ENCODE results near the gene CFAP61. TPM values are rescaled to one million over a fixed set of nuclear protein-coding genes. Genes with fewer than 3 reads are reported as not detected.

Gene CFAP61
- total and polyA plus RNA-seq, 9 of the 15 experiments (the other 6 are each of a cell fraction or from before 2014, with no cell fraction given), result 0.11 TPM; not detected in 8

DNA sequence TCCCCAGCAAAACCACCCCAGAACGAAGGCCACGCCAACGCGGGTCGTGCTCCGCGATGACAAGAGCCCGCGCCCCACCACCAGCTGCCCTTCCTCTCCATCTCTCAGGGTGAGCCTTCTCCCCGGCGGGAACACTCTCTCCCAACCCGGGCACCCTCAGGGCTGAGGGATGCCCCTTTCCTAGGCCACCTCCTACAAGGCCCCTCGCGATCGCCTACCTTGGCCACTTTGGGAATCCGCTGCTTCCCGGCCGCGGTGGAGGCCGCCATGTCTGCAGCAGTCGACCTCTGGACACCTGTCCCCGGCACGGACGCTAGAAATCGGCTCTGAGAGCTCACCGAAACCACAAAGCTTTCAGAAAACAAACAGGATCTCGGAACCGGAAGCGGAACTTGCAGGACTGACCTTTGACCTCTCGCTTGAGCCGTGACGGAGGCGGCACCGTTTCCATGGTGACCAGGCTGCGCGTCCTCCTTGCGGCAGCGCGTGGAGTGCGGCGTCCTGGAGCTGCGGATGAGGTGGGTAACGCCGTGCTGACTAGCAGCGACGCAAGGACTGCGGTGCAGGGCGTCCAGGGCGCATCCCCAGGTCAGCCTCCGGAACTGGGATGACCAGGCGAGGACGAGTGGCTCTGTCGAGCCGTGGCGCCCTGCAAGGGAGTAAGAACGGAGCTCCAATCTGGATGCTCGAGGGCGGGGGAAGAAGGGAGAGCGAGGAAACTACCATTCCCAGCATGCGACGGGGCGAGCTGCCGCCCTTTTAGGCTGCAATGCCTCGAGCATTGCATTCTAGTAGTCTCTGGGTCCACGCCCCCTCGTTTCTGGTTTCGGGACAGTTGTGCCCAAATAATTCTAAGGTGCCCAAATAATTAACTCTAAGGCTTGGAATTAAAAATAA lies at the start of gene CFAP61, which contains the start of gene CRNKL1 (continued):
- TF ChIP-seq CEBPZ (IDR thresholded peaks at IDR 0.05; ENCODE audit: borderline replicate concordance, low read depth, low read length), result no peak
- TF ChIP-seq FOS (IDR thresholded peaks at IDR 0.05; ENCODE audit: extremely low read depth, insufficient read length), result no peak
- peak; percentile 65 for TF ChIP-seq CREB1 (IDR thresholded peaks at IDR 0.05)
- TF ChIP-seq CREB1 (CRISPR knock-in tag; IDR thresholded peaks at IDR 0.05), result peak; percentile 83; the same call in 1 of the 2 replicates
- TF ChIP-seq ZNF23 (CRISPR knock-in tag; IDR thresholded peaks at IDR 0.05), result no peak
- TF ChIP-seq RAD21 (CRISPR knock-in tag; conservative IDR thresholded peaks at IDR 0.05 in 1 of 2, IDR thresholded peaks at IDR 0.05 in 1 of 2), result no peak
- no peak for TF ChIP-seq ZBTB49 (CRISPR knock-in tag; IDR thresholded peaks at IDR 0.05; ENCODE audit: borderline replicate concordance)
- no peak for TF ChIP-seq ZKSCAN1 (IDR thresholded peaks at IDR 0.05; ENCODE audit: low read depth, low read length)
- TF ChIP-seq, protein P1, sequence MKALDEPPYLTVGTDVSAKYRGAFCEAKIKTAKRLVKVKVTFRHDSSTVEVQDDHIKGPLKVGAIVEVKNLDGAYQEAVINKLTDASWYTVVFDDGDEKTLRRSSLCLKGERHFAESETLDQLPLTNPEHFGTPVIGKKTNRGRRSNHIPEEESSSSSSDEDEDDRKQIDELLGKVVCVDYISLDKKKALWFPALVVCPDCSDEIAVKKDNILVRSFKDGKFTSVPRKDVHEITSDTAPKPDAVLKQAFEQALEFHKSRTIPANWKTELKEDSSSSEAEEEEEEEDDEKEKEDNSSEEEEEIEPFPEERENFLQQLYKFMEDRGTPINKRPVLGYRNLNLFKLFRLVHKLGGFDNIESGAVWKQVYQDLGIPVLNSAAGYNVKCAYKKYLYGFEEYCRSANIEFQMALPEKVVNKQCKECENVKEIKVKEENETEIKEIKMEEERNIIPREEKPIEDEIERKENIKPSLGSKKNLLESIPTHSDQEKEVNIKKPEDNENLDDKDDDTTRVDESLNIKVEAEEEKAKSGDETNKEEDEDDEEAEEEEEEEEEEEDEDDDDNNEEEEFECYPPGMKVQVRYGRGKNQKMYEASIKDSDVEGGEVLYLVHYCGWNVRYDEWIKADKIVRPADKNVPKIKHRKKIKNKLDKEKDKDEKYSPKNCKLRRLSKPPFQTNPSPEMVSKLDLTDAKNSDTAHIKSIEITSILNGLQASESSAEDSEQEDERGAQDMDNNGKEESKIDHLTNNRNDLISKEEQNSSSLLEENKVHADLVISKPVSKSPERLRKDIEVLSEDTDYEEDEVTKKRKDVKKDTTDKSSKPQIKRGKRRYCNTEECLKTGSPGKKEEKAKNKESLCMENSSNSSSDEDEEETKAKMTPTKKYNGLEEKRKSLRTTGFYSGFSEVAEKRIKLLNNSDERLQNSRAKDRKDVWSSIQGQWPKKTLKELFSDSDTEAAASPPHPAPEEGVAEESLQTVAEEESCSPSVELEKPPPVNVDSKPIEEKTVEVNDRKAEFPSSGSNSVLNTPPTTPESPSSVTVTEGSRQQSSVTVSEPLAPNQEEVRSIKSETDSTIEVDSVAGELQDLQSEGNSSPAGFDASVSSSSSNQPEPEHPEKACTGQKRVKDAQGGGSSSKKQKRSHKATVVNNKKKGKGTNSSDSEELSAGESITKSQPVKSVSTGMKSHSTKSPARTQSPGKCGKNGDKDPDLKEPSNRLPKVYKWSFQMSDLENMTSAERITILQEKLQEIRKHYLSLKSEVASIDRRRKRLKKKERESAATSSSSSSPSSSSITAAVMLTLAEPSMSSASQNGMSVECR (CRISPR knock-in tag; IDR thresholded peaks at IDR 0.05), result peak; percentile 99
- no peak for TF ChIP-seq TAF7 (tag; IDR thresholded peaks at IDR 0.05)
- peak; percentile 78 for TF ChIP-seq POLR2G (IDR thresholded peaks at IDR 0.05; ENCODE audit: low read depth, low read length)
